B cell (primary cell): ENCODE measurements around the gene CD200. TPM values are rescaled to one million over a fixed set of nuclear protein-coding genes. Genes with fewer than 3 reads are reported as not detected.

Experiments used
- ATAC-seq: fragments of 200-7000 bp; cut with Tn5 transposase; one replicate; pipeline ENCODE4 v1.10.0; 2021; ENCODE audit warnings: low read depth, mild to moderate bottlenecking, moderate number of reproducible peaks, moderate library complexity
- CTCF ChIA-PET: fragments of 350-600 bp; sonication (Branson Sonifier 250); formaldehyde crosslinking; loops from one replicate; lab custom pipeline; 2021; ENCODE audit warnings: antibody characterized with exemption, inconsistent platforms; lab: Charles Lee
- POLR2A ChIA-PET: fragments of 350-600 bp; sonication (Branson Sonifier 250); formaldehyde crosslinking; loops from one replicate; lab custom pipeline; 2021; ENCODE audit warnings: antibody characterized with exemption; lab: Charles Lee
- DNase-seq: peaks from one replicate; pipeline ENCODE4 v3.0.0; 2013
- H2AFZ ChIP-seq: 2 replicates; pipeline ENCODE4 v1.6.1; 2012; ENCODE audit warnings: mild to moderate bottlenecking, low read depth, low read length; ENCODE audit not compliant: insufficient read depth, poor library complexity, severe bottlenecking
- H3K27ac ChIP-seq, 2 donors: 1 replicate in 1 of 2; 2 replicates in 1 of 2; pipeline ENCODE4 v1.5.1; 2012 to 2013; ENCODE audit warnings: low read length in 2 of 2, mild to moderate bottlenecking in 2 of 2, moderate library complexity in 1 of 2
- H3K27me3 ChIP-seq, 4 experiments: fragments of 200-600 bp in 1 of 4; sonication (generic) in 1 of 4; replicated peaks in 1 of 4; 1 replicate in 2 of 4; 2 replicates in 2 of 4; pipeline versions ENCODE4 v1.6.1 to v1.7.0; 2013 to 2016; ENCODE audit warnings: low read length in 3 of 4, mild to moderate bottlenecking in 2 of 4, mixed read lengths in 1 of 4, moderate library complexity in 1 of 4; ENCODE audit not compliant: insufficient read depth in 4 of 4, control insufficient read depth in 3 of 4; ENCODE audit errors: control extremely low read depth in 1 of 4
- H3K36me3 ChIP-seq, 2 experiments: replicated peaks in 1 of 2; 1 replicate in 1 of 2; 2 replicates in 1 of 2; pipeline versions ENCODE4 v1.6.1 to v1.7.1; 2013; ENCODE audit warnings: low read length in 1 of 2; ENCODE audit not compliant: insufficient read depth in 2 of 2, control insufficient read depth in 1 of 2; ENCODE audit errors: control extremely low read depth in 1 of 2, extremely low read depth in 1 of 2
- H3K4me1 ChIP-seq, 2 donors: fragments of 200-600 bp in 1 of 2; sonication (generic) in 1 of 2; 1 replicate in 1 of 2; 2 replicates in 1 of 2; pipeline versions ENCODE4 v1.5.1 to v1.6.1; 2013 to 2017; ENCODE audit warnings: low read length in 2 of 2; ENCODE audit not compliant: control insufficient read depth in 2 of 2, insufficient read depth in 2 of 2
- H3K4me2 ChIP-seq: replicated peaks from 2 replicates; pipeline ENCODE3; 2012; ENCODE audit warnings: mild to moderate bottlenecking, low read depth, low read length; ENCODE audit not compliant: poor library complexity, severe bottlenecking
- H3K4me3 ChIP-seq, 5 experiments: fragments of 200-600 bp in 1 of 5; sonication (generic) in 1 of 5; 1 replicate in 3 of 5; 2 replicates in 2 of 5; pipeline versions ENCODE4 v1.5.1 to v1.7.0; 2011 to 2016; ENCODE audit warnings: low read length in 4 of 5, mild to moderate bottlenecking in 4 of 5, low read depth in 2 of 5, control low read depth in 1 of 5, moderate library complexity in 1 of 5; ENCODE audit not compliant: insufficient read depth in 1 of 5; ENCODE audit errors: control extremely low read depth in 1 of 5, extremely low read depth in 1 of 5
- H3K79me2 ChIP-seq: fragments of 200-600 bp; sonication (generic); one replicate; pipeline ENCODE4 v1.6.0; 2016; ENCODE audit warnings: low read length; ENCODE audit not compliant: control insufficient read depth, insufficient read depth
- H3K9ac ChIP-seq: fragments of 200-600 bp; sonication (generic); 2 replicates; pipeline ENCODE4 v1.6.1; 2017; ENCODE audit warnings: mild to moderate bottlenecking, low read length, moderate library complexity
- H3K9me3 ChIP-seq, 3 donors: one replicate each; pipeline versions ENCODE4 v1.6.1 to v1.7.1; 2013; ENCODE audit warnings: low read length in 2 of 3; ENCODE audit not compliant: control insufficient read depth in 2 of 3, insufficient read depth in 1 of 3; ENCODE audit errors: control extremely low read depth in 1 of 3
- H4K20me1 ChIP-seq: 2 replicates; pipeline ENCODE4 v1.6.0; 2012; ENCODE audit warnings: mild to moderate bottlenecking, low read length; ENCODE audit not compliant: insufficient read depth, control insufficient read depth, poor library complexity, severe bottlenecking
- H3K27ac Mint-ChIP-seq: one replicate; pipeline ENCODE4 v1.8.0; 2021; ENCODE audit warnings: mixed read lengths
- H3K27me3 Mint-ChIP-seq: one replicate; pipeline ENCODE4 v1.8.0; 2021; ENCODE audit warnings: mixed read lengths
- H3K4me1 Mint-ChIP-seq: one replicate; pipeline ENCODE4 v1.8.0; 2021; ENCODE audit warnings: mixed read lengths
- H3K4me3 Mint-ChIP-seq: one replicate; pipeline ENCODE4 v1.8.0; 2021; ENCODE audit warnings: mixed read lengths
- H3K9me3 Mint-ChIP-seq: one replicate; pipeline ENCODE4 v1.8.0; 2022; ENCODE audit warnings: mixed read lengths; ENCODE audit not compliant: insufficient read depth
- CTCF ChIP-seq: fragments of 200-600 bp; IDR thresholded peaks from one replicate; pipeline ENCODE4 v1.8.0; 2022; ENCODE audit warnings: antibody characterized with exemption, mild to moderate bottlenecking
- EZH2 ChIP-seq: IDR thresholded peaks from 2 replicates; pipeline ENCODE4 v1.6.1; 2012; ENCODE audit warnings: borderline replicate concordance, low read depth, mild to moderate bottlenecking, moderate library complexity, low read length; ENCODE audit not compliant: insufficient read depth, poor library complexity, severe bottlenecking
- WGBS: methylation state at CpG from one replicate; pipeline ENCODE4 v1.1.5; 2013; ENCODE audit warnings: missing lambda C conversion rate; ENCODE audit not compliant: insufficient coverage; 5-methylcytosine and 5-hydroxymethylcytosine counted together
- intact Hi-C: fragments of 100-400 bp; cut with micrococcal nuclease; formaldehyde crosslinking; loops from one replicate; pipeline ENCODE4 v1.10.0; 2022
- polyA plus RNA-seq: library from polyadenylated mRNA; depleted of rRNA; stranded (reverse); fragments of >200 nt; gene quantifications from 2 replicates; pipeline ENCODE4 v1.2.3, GENCODE V29; 2012
- total RNA-seq, 2 donors: library from RNA; stranded (reverse); fragments of 120-200 nt in 1 of 2; gene quantifications; 1 replicate in 1 of 2; 2 replicates in 1 of 2; pipeline versions ENCODE4 v1.2.3 to v1.2.4, GENCODE V29; 2013 to 2022

The CD200 gene
- total and polyA plus RNA-seq, 2 donors (not counting 1 experiment from before 2014, with no cell fraction given): 35.0 to 49.9 TPM

DNA sequence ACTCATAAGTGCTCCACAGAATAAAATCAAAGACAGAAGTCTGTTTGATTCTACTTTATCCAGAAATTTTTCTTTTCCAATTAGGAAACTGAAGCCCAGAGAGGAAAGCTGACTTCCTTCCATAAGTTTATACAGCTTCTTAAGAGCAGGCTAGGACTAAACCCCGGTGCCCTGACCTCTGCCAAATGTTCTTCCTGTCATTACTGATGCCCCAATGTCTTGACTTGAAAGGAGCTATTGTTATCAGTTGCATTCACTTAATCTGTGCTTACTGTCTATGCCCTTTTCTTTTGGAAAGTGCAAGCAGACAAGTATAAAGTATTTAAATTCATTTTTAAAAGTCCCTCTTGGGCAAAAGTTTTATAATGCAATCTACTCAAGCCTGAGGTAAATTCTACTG is 18.1 kb downstream of the CD200 start:
- 100% methylated on average over 1 of the region's 1 CpG for WGBS

GRCh38 chr3:112351823-112352222 is 18.9 kb downstream of the CD200 start:
- Mint-ChIP-seq H3K27ac (peak overlapping the region; percentile 67), H3K27me3 (no peaks in the 10 kb centered on the region), H3K9me3 (no peaks in the 10 kb centered on the region), H3K4me3 (no peak overlapping the region), H3K4me1 (peaks cover 38% of the 10 kb centered on the region)
- no peak overlapping the region for H3K9ac ChIP-seq
- WGBS: 36% methylated on average over 2 of the region's 2 CpGs
- ChIA-PET POLR2A (no interaction called here), CTCF (no interaction called here)
- H3K4me3 ChIP-seq: no peak overlapping the region
- no peak for DNase-seq
- H3K4me1 ChIP-seq: peaks cover 0 to 4% of the 10 kb centered on the region in 2 donors
- H3K9me3 ChIP-seq: no peaks in the 10 kb centered on the region
- H3K36me3 ChIP-seq: peaks cover 0 to 57% of the 10 kb centered on the region in 2 experiments
- ATAC-seq: no peak
- H3K79me2 ChIP-seq: no peaks in the 10 kb centered on the region
- H2AFZ ChIP-seq: no peak overlapping the region
- H3K27ac ChIP-seq: peak overlapping the region in 1 of 2 donors; percentile 21
- intact Hi-C loops: loop anchor here (10.0 kb wide), 1 partner anchor 53 kb away; no protein-coding TSS in a partner anchor
- peaks cover 4% of the 10 kb centered on the region for H4K20me1 ChIP-seq
- H3K4me2 ChIP-seq: no peak overlapping the region
- no peak for TF ChIP-seq CTCF
- no peak for TF ChIP-seq EZH2
- H3K27me3 ChIP-seq: no peaks in the 10 kb centered on the region

More for the DNA sequence above, 18.1 kb downstream of the CD200 start:
- H2AFZ ChIP-seq: no peak overlapping the region
- no peaks in the 10 kb centered on the region for H3K9me3 Mint-ChIP-seq
- peak overlapping the region in 1 of 2 donors; percentile 21 for H3K27ac ChIP-seq
- peaks cover 0 to 64% of the 10 kb centered on the region in 2 experiments for H3K36me3 ChIP-seq
- no peak for DNase-seq
- H3K4me1 ChIP-seq: peaks cover 0 to 4% of the 10 kb centered on the region in 2 donors
- no peaks in the 10 kb centered on the region for H3K9me3 ChIP-seq
- CTCF ChIA-PET: interaction anchor here (1.0 to 1.6 kb wide), 2 partner anchors 13 to 18 kb away, joined by 3 to 4 read pairs; partner anchors contain the start of gene CD200
- ATAC-seq: no peak
- POLR2A ChIA-PET: no interaction called here
- no peak overlapping the region for H3K4me3 ChIP-seq
- H3K4me1 Mint-ChIP-seq: peaks cover 43% of the 10 kb centered on the region
- TF ChIP-seq CTCF (no peak), EZH2 (no peak)
- H3K9ac ChIP-seq: no peak overlapping the region
- no peak overlapping the region for H3K4me2 ChIP-seq
- peaks cover 4% of the 10 kb centered on the region for H4K20me1 ChIP-seq
- H3K27me3 Mint-ChIP-seq: no peaks in the 10 kb centered on the region
- H3K27ac Mint-ChIP-seq: no peak overlapping the region
- intact Hi-C loops: loop anchor here (10.0 kb wide), 1 partner anchor 54 kb away; no protein-coding TSS in a partner anchor
- H3K79me2 ChIP-seq: no peaks in the 10 kb centered on the region
- no peak overlapping the region for H3K4me3 Mint-ChIP-seq
- H3K27me3 ChIP-seq: no peaks in the 10 kb centered on the region
